Measurements from ENCODE around the gene DSCAML1.
A peak's percentile ranks its signal among the peaks of the same experiment; 100 is the strongest.
"Not testable (repeated sequence)": the region's sequence is repeated elsewhere in the genome, so short reads cannot be mapped to it uniquely, and the experiment has no call there.

DSCAML1 gene

DNA sequence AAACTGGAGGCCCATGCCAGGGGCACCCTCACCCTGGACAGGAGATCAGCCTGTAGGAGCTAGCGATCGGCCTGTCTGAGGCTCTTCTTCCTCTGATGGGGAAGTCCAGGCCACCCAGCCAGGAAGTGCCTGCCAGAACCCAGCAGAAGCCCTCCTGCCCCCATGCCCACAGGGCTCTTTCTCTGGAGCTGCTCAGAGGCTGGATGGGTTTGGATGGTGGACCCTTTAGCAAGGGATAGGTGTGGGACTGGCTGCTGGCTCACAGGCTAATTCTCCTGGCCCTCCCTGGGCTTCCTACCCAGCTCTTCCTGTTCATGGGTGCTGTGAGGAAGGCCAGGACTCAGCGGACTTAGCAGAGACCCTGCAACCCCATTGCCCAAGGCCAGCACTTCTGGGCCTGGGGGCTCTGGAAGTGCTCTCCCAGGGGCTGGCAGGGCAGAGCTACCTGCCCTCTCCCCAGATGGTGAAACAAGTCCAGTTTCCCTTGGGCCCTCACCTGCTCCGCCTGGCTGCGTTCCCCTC lies 19.9 kb upstream of the DSCAML1 start:
- TF ChIP-seq, protein P1, sequence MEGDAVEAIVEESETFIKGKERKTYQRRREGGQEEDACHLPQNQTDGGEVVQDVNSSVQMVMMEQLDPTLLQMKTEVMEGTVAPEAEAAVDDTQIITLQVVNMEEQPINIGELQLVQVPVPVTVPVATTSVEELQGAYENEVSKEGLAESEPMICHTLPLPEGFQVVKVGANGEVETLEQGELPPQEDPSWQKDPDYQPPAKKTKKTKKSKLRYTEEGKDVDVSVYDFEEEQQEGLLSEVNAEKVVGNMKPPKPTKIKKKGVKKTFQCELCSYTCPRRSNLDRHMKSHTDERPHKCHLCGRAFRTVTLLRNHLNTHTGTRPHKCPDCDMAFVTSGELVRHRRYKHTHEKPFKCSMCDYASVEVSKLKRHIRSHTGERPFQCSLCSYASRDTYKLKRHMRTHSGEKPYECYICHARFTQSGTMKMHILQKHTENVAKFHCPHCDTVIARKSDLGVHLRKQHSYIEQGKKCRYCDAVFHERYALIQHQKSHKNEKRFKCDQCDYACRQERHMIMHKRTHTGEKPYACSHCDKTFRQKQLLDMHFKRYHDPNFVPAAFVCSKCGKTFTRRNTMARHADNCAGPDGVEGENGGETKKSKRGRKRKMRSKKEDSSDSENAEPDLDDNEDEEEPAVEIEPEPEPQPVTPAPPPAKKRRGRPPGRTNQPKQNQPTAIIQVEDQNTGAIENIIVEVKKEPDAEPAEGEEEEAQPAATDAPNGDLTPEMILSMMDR (conservative IDR thresholded peaks at IDR 0.05; ENCODE audit: low read depth, low read length): no peak
- H3K4me3 ChIP-seq (ENCODE audit: low read depth, low read length): no peak overlapping the region
- no peak for DNase-seq (ENCODE audit: low read depth)

DNA sequence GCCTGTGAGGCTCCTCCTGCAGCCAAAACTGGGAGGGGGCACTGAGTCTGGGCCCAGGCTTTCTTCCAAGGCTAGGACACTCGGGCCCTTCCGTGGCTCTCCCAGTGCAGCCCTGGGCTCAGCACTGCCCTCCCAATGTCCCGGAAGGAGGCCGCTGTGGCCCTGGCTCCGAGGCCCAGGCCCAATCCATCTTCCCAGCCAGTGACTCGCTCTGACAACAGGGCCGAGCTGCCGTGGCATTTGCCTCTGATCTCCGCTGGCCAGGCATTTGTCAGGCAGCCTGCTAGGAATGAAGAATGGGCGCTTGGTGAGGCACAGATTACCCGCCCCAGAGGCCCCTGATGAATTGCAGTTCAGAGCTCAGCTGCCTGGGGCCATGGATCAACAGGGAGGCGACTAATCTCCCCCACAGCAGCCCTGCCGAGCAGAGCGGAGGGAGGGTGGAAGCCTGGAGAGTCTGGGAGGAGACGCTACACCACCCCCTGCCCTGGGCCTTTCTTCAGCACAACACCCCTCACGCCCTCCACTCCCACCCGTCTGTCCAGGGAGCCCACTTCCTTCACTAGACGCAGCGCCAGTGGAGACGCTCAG lies 19.2 kb upstream of the DSCAML1 start:
- no peak overlapping the region for H3K4me3 ChIP-seq (ENCODE audit: low read depth, low read length)
- no peak for DNase-seq (ENCODE audit: low read depth)
- TF ChIP-seq, protein P1 (conservative IDR thresholded peaks at IDR 0.05; ENCODE audit: low read depth, low read length): no peak

DNA sequence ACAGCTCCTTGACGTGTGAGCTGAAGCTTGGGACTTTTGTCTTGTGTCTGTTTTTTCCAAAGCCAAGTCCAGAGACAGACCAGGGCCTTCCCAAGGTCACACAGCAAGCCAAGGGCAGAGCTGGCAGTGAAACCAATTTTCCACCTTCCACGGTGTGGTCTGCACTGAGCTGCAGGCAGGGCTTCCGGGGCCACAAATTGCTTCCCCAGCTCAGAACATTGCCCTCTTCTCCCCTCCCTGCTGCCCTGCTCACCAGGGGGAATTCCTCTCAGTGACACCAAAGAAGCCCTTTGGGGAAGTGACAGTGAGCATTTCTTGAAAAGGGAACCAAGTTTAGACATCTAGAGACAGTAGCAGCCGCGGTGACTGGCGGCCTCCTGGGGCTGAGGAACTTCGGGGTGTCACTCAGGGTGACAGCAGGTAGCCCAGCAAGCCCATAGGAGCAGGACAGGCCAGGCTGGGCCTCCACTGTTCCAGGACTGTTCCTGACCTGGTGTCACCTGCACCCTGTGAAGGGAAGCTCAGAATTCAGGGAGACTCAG lies 18.3 kb upstream of the DSCAML1 start:
- no peak overlapping the region for H3K4me3 ChIP-seq (ENCODE audit: low read depth, low read length)
- TF ChIP-seq, protein P1 (conservative IDR thresholded peaks at IDR 0.05; ENCODE audit: low read depth, low read length): no peak
- DNase-seq (ENCODE audit: low read depth): no peak

DNA sequence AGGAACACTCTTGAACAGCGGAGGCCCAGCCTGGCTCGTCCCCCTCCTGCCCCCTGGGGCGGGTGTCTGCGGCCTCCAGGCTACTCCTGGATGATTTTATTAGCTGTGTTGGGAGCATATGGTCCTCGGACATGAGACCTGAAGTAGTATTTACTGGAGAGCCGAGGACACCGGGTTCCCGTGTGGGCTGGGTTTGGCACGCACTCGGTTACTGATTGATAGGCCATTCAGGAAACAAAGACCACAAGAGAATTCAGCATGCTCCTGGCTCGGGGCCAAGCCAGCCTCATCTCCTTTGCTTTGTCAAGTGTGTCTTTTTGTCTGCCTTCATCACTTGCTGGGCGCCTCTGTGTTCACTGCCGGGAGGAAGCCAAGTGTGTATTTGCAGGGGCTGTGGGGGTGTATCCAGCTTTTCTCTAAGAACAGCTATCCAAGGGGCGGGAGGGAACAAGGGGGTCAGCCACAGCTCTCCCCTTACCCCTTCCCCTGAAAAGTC lies 17.8 kb upstream of the DSCAML1 start:
- TF ChIP-seq, protein P1 (conservative IDR thresholded peaks at IDR 0.05; ENCODE audit: low read depth, low read length): no peak
- peak; percentile 64 for DNase-seq (ENCODE audit: low read depth)
- no peak overlapping the region for H3K4me3 ChIP-seq (ENCODE audit: low read depth, low read length)

DNA sequence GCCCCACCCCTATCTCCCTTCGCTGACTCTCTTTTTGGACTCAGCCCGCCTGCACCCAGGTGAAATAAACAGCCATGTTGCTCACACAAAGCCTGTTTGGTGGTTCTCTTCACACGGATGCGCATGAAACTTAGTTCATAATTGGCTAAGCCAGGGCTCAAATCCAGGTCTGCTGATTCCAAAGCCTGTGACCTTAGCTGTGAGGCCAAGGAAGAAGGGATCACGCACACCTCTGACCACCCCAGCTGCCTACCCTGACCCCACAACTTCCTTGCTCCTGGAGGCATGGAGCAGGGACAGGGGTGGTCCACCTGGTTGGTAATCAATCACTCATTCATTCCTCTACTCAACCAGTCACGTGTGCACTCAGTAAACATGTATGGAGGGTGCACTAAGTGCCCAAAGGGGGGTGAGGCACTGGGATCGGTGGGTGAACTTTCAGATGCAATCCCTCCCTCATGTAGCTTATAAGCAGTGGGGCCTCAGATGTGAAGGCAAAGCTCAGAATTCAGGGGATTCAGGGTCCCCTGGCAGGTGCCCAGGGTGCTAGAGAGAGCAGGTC lies 17.3 kb upstream of the DSCAML1 start:
- no peak for DNase-seq (ENCODE audit: low read depth)
- TF ChIP-seq, protein P1 (conservative IDR thresholded peaks at IDR 0.05; ENCODE audit: low read depth, low read length): no peak
- no peak overlapping the region for H3K4me3 ChIP-seq (ENCODE audit: low read depth, low read length)

DNA sequence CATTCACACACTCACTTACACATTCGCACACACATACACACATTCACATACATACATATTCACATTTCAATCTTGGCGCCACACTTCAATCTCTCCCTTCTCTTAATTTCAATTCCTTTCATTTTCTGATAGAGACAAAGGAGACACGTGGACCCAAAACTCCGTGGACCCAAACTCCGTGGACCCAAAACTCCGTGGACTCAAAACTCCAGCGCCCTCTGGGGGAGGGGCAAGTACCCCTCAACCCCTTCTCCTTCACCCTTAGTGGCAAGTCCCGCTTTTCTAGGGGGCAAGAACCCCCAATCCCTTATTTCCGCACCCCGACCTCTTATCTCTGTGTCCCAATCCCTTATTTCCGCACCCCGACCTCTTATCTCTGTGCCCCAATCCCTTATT lies 13.0 kb upstream of the DSCAML1 start:
- not testable (repeated sequence) for H3K4me3 ChIP-seq (ENCODE audit: low read depth, low read length); DNase-seq (ENCODE audit: low read depth)

DNA sequence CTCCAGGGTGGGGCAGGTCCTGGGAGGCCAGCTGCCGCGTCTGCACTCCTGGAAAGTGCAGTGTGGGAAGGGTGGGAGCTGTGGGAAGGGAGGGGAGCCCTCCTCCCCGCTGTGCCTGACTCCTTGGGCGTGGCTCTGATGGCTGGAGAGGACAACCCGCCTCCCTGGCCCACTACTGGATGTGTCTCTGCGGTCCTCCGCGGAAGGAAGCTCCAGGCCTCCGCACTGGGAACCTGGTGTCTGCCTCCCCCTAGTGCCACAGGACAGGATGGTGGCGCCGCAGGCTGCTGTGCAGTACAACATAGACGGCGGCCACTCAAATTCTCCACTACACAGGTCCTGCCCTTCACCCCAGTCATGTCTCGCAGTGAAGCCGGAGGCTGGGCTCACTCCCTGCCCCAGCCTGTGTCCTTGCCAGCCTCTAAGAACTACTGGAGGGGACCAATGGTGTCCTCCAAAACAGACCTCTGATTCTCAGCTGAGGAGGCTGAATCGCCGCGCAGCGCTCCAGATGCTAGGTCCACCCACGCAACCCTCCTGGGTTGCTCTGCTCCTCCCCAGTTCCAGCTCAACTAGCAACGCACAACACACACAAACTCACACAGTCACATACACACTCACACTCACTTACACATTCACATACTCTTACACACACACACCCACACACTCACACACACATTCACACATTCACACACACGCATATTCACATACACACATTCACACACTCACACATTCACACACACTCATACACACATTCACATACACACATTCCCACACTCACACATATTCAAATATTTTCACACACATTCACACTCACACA lies 12.4 kb upstream of the DSCAML1 start:
- H3K4me3 ChIP-seq (ENCODE audit: low read depth, low read length): no peak overlapping the region
- TF ChIP-seq, protein P1 (conservative IDR thresholded peaks at IDR 0.05; ENCODE audit: low read depth, low read length): peak; percentile 57
- peak; percentile 46 for DNase-seq (ENCODE audit: low read depth)

Measured in choroid plexus epithelial cell (primary cell).